ENCODE measurements around the gene TBC1D10A.

The TBC1D10A gene

GRCh38 chr22:30323246-30323645, 3.5 kb downstream of the TBC1D10A start:
- no peak for DNase-seq (ENCODE audit: low read depth in 2 of 2)
- no peak overlapping the region for H3K4me3 ChIP-seq (replicated peaks in 1 of 2; ENCODE audit: low read depth in 2 of 2, low read length in 2 of 2)
- TF ChIP-seq CTCF (IDR thresholded peaks at IDR 0.05; ENCODE audit: low read depth, low read length), result no peak

- no peak for TF ChIP-seq CTCF (IDR thresholded peaks at IDR 0.05; ENCODE audit: low read depth, low read length)
- DNase-seq (ENCODE audit: low read depth in 2 of 2), result no peak
- no peak overlapping the region for H3K4me3 ChIP-seq (replicated peaks in 1 of 2; ENCODE audit: low read depth in 2 of 2, low read length in 2 of 2)
These were observed 5.3 kb downstream of the TBC1D10A start for GRCh38 chr22:30321461-30321860.

DNA sequence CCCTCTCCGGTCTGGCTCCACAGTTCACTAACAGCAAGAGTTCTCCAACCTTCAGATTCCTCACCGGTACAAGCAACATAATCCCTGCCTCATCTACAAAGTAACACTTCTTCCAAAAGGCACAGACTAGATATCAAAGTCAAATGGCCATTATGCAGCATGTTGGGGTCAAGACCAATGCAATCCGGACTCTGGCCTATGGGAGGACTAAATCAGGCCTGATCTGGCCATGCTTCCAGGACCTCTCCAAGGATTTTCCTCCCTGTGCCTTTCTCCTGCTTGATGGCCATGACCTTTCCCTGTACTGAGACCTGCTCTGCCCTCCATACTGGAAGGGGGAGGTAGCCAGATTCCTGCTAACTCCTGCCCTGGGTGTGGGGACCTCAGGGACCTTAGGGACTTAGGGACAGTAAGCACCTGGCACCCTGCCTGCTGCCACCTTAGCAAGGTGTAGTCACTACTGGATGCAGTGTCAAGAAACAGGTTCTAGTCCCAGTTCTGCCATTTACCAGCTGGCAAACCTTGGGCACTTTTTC, 6.7 kb downstream of the TBC1D10A start:
- no peak for DNase-seq (ENCODE audit: low read depth in 2 of 2)
- no peak for TF ChIP-seq CTCF (IDR thresholded peaks at IDR 0.05; ENCODE audit: low read depth, low read length)
- H3K4me3 ChIP-seq (replicated peaks in 1 of 2; ENCODE audit: low read depth in 2 of 2, low read length in 2 of 2), result no peak overlapping the region

DNA sequence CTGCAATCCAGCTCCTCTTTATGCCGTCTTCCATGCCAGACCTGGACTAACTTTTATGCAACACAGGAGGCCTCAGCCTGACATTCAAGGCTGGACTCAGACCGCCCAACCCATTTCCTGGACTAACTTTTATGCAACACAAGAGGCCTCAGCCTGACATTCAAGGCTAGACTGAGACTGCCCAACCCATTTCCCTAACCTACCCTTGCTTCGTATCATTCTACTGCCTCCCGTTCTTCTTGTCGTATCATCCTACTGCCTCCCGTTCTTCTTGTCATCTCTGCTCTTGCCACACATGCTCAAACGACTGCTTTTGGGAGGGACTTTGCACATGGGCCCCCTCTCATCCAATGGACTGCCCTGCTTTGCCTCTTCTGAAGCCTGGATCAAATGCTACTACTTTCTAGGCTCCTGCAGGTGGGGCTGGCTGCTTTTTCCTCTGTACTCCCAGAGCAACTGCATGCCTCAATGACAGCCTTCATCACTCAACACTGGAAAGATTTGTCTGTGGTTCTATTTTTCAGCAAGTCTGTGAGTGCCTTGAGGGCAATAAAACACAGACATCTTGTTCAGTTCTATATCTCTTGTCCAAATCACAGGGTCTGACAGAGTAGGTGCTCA, 7.8 kb downstream of the TBC1D10A start:
- no peak for TF ChIP-seq CTCF (IDR thresholded peaks at IDR 0.05; ENCODE audit: low read depth, low read length)
- peak in 1 of 2 donors; percentile 27 for DNase-seq (ENCODE audit: low read depth in 2 of 2)
- no peak overlapping the region for H3K4me3 ChIP-seq (replicated peaks in 1 of 2; ENCODE audit: low read depth in 2 of 2, low read length in 2 of 2)

DNA sequence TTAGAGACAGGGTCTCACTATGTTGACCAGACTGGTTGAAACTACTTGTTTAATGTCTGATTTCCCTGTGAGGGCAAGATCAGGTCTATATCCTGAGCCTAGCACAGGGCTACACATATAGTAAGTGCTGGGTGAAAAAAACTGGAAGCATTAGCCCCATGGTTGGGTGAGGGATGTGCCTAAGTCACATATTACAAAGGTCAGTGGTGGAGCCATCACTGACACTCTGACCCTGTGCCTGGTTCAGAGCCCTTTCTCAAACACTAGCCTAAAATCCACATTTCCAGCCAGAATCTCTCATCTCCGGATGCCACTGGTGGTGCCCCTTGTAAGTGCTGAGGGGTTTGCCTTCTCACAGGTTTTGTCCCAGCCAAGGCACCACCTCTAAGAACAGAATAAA, 9.0 kb downstream of the TBC1D10A start:
- H3K4me3 ChIP-seq (replicated peaks in 1 of 2; ENCODE audit: low read depth in 2 of 2, low read length in 2 of 2), result no peak overlapping the region
- TF ChIP-seq CTCF (IDR thresholded peaks at IDR 0.05; ENCODE audit: low read depth, low read length), result no peak
- DNase-seq (ENCODE audit: low read depth in 2 of 2), result no peak

DNA sequence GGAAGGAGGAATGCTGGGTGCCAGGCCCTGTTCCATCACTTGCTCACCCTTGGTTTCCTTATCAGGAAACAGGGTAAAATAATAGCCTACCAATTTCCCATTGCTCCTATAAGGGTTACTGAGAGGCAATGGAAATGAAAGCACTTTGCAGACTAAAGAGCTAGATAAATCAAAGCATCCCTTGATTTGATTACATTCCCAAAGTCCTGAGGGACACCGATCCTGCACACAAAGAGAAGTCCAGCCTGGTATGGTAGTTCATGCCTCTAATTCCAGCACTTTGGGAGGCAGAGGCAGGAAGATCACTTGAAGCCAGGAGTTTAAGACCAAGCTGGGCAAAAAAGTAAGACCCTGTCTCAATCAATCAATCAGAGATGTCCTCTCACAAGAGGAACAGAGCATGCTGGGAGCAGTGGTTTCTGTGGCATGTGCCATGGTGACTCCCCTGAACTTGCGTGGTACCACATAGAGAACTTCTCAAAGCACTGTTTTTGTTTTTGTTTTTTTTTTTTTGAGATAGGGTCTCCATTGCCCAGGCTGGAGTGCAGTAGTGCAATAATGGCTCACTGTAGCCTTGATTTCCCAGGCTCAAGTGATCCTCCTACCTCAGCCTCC, 10.7 kb downstream of the TBC1D10A start:
- no peak for DNase-seq (ENCODE audit: low read depth in 2 of 2)
- TF ChIP-seq CTCF (IDR thresholded peaks at IDR 0.05; ENCODE audit: low read depth, low read length), result no peak
- H3K4me3 ChIP-seq (replicated peaks in 1 of 2; ENCODE audit: low read depth in 2 of 2, low read length in 2 of 2), result no peak overlapping the region

Data from cardiac fibroblast (primary cell).